Lower leg skin (tissue), 4 donors: ENCODE measurements around the gene C17orf107. TPM values are rescaled to one million over a fixed set of nuclear protein-coding genes. Genes with fewer than 3 reads are reported as not detected.

Experiments
- DNase-seq, 2 donors: peaks; one replicate each; pipeline ENCODE4 v3.0.0-alpha.2; 2019; ENCODE audit warnings: low spot score in 2 of 2
- H3K4me3 ChIP-seq: fragments of 200-600 bp; sonication (generic); 2 replicates; pipeline ENCODE4 v1.5.1; 2017; ENCODE audit warnings: mild to moderate bottlenecking, low read depth; ENCODE audit not compliant: poor library complexity, severe bottlenecking
- CTCF ChIP-seq, 3 donors: fragments of 450-650 bp; IDR thresholded peaks; one replicate each; pipeline ENCODE4 v1.5.1; 2016; ENCODE audit warnings: antibody characterized with exemption in 3 of 3, mild to moderate bottlenecking in 3 of 3, moderate library complexity in 2 of 3
- POLR2A ChIP-seq, 2 donors: fragments of 450-650 bp; IDR thresholded peaks; one replicate each; pipeline ENCODE4 v1.6.1; 2016 to 2017; ENCODE audit warnings: antibody characterized with exemption in 2 of 2, mild to moderate bottlenecking in 1 of 2, moderate library complexity in 1 of 2
- whole genome bisulfite sequencing, 2 donors: methylation state at CpG; one replicate each; pipeline ENCODE4 v1.1.5; 2018; 5-methylcytosine and 5-hydroxymethylcytosine counted together
- intact Hi-C: fragments of 100-400 bp; cut with DNase I; formaldehyde crosslinking; loops from one replicate; pipeline ENCODE4 v1.15.0; 2023; ENCODE audit warnings: low total_unique reads
- total RNA-seq, 4 donors: library from RNA; depleted of rRNA; stranded (reverse); fragments of >200 nt; gene quantifications; one replicate each; pipeline ENCODE4 v1.1.0, GENCODE V29; 2016

The C17orf107 gene
- total RNA-seq, 4 donors from 2014 or later: 7.0 to 13.4 (median 10.1) TPM

- no peak overlapping the region for H3K4me3 ChIP-seq
- TF ChIP-seq POLR2A (IDR thresholded peaks at IDR 0.05): no peak
- TF ChIP-seq CTCF (IDR thresholded peaks at IDR 0.05): no peak
- WGBS, 2 donors: 73 to 75% methylated on average over 13 of the region's 13 CpGs
Measured at GRCh38 chr17:4942760-4943508, 43.6 kb downstream of the C17orf107 start.

GRCh38 chr17:4944163-4944553 is 44.8 kb downstream of the C17orf107 start:
- TF ChIP-seq CTCF (IDR thresholded peaks at IDR 0.05) (no peak), POLR2A (IDR thresholded peaks at IDR 0.05) (no peak)
- intact Hi-C loops: no loop called here
- WGBS, 2 donors: 22 to 23% methylated on average over 3 of the region's 3 CpGs
- H3K4me3 ChIP-seq: no peak overlapping the region
- no peak for DNase-seq

More at GRCh38 chr17:4942760-4943508, 43.6 kb downstream of the C17orf107 start:
- intact Hi-C loops: no loop called here
- no peak for DNase-seq

- no peak for DNase-seq
- no peak overlapping the region for H3K4me3 ChIP-seq
- intact Hi-C loops: no loop called here
- WGBS, 2 donors: 60 to 61% methylated on average over 8 of the region's 8 CpGs
- TF ChIP-seq CTCF (IDR thresholded peaks at IDR 0.05) (no peak), POLR2A (IDR thresholded peaks at IDR 0.05) (no peak)
Measured at GRCh38 chr17:4944554-4945175, 45.3 kb downstream of the C17orf107 start.

GRCh38 chr17:4945176-4945943 is 46.0 kb downstream of the C17orf107 start:
- H3K4me3 ChIP-seq: no peak overlapping the region
- intact Hi-C loops: no loop called here
- no peak for TF ChIP-seq CTCF (IDR thresholded peaks at IDR 0.05)
- no peak for TF ChIP-seq POLR2A (IDR thresholded peaks at IDR 0.05)
- 24 to 32% methylated on average over 7 of the region's 7 CpGs for WGBS, 2 donors
- DNase-seq: peak; percentile 88 to 96

GRCh38 chr17:4945944-4946280 is 46.6 kb downstream of the C17orf107 start:
- no peak overlapping the region for H3K4me3 ChIP-seq
- no peak for TF ChIP-seq POLR2A (IDR thresholded peaks at IDR 0.05)
- TF ChIP-seq CTCF (IDR thresholded peaks at IDR 0.05): no peak
- intact Hi-C loops: no loop called here
- no peak for DNase-seq
- 21 to 29% methylated on average over 4 of the region's 4 CpGs for WGBS, 2 donors
